CD4-positive, alpha-beta T cell treated with Interleukin-6 at 100 ng/mL for 8 hours (primary cell): ENCODE data around the gene ANKRD35.
"Not testable (repeated sequence)": the region's sequence is repeated elsewhere in the genome, so short reads cannot be mapped to it uniquely, and the experiment has no call there.

Experiments
- DNase-seq: peaks from one replicate; pipeline ENCODE4 v3.0.0-alpha.2; 2020; ENCODE audit warnings: mixed read lengths, low spot score

ANKRD35 gene, protein sequence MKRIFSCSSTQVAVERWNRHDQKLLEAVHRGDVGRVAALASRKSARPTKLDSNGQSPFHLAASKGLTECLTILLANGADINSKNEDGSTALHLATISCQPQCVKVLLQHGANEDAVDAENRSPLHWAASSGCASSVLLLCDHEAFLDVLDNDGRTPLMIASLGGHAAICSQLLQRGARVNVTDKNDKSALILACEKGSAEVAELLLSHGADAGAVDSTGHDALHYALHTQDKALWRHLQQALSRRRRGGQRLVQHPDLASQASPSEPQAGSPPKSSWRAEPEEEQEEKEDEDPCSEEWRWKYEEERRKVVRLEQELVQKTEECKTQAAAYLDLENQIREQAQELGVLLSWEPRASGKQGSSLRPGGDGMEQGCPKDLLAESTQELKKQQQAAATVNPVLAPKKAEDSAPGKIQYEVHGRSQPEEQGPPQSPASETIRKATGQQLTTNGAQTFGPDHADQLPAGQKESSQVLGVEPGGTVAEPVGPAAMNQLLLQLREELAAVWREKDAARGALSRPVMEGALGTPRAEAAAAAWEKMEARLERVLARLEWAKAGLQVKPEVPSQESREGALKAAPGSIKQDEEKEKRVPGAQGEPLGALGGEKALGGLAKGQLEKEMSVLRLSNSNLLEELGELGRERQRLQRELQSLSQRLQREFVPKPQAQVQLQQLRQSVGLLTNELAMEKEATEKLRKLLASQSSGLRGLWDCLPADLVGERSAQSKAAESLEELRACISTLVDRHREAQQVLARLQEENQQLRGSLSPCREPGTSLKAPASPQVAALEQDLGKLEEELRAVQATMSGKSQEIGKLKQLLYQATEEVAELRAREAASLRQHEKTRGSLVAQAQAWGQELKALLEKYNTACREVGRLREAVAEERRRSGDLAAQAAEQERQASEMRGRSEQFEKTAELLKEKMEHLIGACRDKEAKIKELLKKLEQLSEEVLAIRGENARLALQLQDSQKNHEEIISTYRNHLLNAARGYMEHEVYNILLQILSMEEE

DNA sequence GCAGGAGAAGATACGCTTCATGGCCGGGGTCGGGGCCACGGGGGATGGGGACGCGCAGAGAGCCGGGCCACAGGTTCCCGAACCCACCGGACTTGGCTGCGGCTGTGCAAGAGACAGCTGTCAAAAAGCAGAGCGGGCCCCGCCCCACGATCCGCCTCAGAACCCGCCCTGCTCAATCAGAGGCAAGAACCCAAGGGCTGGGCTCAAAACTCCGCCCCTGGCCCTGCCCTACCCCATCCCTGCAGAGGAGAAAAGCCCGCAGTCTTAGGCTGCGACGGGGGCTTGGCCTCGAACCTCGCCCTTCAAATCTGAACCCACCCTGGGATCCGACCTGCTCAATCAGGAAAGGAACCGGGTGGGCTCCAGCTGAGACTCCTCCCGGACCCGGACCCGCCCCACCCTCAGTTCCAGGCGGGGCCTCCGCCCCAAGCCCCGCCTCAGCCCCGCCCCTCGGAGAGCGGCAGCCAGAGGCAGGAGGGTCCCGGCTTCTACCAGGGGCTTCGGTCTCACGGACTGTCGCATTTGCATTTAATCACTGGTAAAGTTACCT, at the start of gene ANKRD35:
Gene ANKRD35, minus strand, starts transcription at position 129 of the 550 bp plus-strand sequence. Its CDS starts 108 bp downstream, at position 21.
- peak; percentile 79 for DNase-seq

DNA sequence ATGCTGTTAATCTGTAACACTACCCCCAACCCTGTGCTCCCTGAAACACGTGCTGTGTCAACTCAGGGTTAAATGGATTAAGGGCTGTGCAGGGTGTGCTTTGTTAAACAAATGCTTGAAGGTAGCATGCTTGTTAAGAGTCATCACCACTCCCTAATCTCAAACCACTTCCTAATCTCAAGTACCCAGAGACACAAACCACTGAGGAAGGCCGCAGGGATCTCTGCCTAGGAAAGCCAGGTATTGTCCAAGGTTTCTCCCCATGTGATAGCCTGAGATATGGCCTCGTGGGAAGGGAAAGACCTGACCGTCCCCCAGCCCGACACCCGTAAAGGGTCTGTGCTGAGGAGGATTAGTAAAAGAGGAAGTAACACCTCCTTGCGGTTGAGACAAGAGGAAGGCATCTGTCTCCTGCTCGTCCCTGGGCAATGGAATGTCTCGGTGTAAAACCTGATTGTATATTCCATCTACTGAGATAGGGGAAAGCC, 46.9 kb upstream of the ANKRD35 start:
- DNase-seq, result peak; percentile 33

DNA sequence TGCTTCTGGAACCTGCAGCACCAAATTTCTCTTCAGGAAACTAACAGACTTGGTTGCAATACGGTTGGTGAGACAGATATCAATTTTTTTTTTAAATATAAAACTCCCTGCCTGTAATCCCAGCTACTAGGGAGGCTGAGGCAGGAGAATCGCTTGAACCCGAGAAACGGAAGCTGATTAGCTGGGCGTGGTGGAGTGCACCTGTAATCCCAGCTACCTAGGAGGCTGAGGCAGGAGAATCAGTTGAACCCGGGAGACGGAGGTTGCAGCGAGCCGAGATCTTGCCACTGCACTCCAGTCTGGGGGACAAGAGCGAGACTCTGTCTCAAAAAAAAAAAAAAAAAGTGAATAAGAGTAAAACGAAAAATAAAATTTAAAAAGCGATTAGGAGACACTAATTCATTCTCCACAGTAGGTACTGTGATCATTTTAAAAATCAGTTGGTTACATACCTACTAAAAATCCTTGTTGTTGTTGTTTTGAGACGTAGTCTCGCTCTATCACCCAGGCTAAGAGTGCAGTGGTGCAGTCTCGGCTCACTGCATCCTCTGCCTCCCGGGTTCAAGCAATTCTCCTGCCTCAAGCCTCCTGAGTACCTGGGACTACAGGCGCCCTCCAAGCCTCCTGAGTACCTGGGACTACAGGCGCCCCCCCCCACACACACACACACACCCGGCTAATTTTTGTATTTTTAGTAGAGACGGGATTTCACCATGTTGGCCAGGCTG, 42.4 kb upstream of the ANKRD35 start:
- DNase-seq, result no peak

DNA sequence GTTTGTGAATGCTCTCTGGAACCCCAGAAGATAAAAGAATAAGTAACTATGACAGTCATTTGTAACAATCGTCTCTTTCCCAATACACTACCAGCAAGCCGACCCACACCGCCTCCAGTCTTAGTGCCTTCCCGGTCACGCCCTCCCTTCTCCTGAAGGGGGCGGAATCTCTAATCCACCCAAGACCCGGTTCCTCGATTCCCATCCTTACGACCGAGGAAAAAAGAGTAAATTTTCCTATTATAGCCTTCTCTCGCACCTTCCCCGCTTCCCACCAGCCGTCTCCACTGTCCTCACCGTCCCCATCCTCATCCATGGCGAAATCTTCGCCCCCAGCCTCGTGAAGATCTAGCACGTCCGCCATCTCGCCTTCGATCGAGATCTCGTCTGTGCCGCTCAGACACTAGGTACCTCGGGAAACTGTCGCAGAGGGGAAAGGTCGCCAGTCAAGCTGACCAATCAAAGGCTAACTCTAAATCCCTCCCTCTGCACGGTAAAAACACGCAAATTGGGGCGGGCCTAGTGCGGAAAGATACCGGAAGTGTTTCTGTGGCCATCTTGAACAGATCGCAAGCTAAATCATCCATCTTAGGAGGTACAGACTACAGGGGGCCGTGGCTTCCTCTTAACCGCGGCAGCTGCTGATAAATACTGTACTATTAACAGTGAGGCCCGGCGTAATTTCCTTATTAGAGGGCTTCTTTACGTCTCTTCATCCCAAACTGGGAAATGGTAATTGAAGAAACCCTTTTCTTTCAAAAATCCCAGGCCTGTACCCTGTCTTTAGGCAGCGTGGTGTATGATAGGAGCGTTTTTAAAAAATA, 41.6 kb upstream of the ANKRD35 start, which contains the start of gene RBM8A:
Gene RBM8A, minus strand, starts transcription at position 422 of the 824 bp plus-strand sequence. Its CDS starts 58 bp downstream, at position 364.
- peak; percentile 97 for DNase-seq

DNA sequence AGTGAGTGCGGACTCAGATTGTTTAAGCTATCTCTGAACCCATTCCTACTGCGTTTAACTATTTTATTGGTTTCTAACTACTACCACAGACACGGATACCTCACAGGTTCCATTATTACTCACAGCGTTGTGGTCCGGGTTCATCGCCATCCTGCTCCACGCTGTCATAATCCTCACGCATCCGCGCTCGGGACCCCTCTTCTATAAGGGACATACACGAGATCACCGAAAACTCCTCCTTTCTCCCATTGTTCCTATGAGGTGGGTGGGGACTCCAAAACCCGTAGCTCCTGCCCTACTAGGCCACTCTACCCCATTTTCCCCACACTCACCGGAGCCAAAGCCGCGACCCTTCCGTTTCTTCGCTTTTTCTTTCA, 41.0 kb upstream of the ANKRD35 start:
- no peak for DNase-seq

DNA sequence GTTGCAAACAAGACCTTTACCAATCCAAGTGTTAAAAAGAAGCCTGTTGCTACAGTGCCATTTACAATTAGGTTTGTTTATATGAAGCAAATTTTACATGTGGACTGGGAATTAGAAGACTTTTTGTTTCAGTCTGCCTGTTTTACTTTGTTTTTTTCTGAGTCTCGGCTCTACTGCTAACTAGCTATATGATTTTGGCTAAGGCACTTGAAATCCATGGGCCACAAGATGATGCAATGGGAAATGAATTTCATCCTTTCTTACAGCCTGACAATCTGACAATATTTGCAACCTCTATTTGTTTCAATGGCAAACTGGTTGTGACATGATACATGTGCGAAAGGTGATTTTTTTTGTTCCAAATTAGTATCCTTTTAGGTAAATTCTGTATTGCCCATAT, 36.6 kb upstream of the ANKRD35 start:
- no peak for DNase-seq

DNA sequence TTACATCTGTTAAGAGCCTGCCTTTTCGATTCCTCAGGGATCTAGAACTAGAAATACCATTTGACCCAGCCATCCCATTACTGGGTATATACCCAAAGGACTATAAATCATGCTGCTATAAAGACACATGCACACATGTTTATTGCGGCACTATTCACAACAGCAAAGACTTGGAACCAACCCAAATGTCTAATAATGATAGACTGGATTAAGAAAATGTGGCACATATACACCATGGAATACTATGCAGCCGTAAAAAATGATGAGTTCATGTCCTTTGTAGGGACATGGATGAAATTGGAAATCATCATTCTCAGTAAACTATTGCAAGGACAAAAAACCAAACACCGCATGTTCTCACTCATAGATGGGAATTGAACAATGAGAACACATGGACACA, 34.6 kb upstream of the ANKRD35 start:
- not testable (repeated sequence) for DNase-seq

DNA sequence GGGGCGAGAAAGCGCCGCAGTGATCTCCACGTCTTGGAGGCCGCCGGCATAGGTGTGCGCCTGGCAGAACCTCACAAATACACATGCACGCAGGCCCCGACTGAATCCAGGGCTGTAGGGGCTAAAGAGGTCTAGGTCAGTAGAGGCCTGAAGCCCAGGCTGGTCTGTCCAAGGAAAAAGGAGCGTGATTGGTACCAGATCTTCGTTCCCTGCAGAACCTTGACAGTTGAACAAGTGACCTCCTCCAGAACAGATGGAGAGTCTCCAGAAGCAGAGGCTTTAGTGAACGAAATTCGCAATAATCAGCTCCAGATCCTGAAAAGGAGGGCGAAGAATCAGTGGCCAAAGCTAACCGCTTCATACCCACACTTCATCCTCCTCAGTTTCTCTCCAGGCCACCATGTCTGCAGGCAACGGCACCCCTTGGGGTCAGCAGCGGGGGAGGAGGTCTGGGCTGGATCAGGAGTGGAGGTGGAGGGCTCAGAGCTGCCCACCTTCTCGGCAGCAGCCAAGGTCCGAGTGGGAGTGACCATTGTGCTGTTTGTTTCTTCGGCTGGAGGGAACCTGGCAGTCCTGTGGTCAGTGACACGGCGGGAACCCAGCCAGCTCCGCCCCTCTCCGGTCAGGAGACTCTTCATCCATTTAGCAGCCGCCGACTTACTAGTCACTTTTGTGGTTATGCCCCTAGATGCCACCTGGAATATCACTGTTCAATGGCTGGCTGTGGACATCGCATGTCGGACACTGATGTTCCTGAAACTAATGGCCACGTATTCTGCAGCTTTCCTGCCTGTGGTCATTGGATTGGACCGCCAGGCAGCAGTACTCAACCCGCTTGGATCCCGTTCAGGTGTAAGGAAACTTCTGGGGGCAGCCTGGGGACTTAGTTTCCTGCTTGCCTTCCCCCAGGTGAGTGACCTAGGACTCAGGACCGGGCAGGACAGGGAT, 33.6 kb upstream of the ANKRD35 start:
- no peak for DNase-seq

DNA sequence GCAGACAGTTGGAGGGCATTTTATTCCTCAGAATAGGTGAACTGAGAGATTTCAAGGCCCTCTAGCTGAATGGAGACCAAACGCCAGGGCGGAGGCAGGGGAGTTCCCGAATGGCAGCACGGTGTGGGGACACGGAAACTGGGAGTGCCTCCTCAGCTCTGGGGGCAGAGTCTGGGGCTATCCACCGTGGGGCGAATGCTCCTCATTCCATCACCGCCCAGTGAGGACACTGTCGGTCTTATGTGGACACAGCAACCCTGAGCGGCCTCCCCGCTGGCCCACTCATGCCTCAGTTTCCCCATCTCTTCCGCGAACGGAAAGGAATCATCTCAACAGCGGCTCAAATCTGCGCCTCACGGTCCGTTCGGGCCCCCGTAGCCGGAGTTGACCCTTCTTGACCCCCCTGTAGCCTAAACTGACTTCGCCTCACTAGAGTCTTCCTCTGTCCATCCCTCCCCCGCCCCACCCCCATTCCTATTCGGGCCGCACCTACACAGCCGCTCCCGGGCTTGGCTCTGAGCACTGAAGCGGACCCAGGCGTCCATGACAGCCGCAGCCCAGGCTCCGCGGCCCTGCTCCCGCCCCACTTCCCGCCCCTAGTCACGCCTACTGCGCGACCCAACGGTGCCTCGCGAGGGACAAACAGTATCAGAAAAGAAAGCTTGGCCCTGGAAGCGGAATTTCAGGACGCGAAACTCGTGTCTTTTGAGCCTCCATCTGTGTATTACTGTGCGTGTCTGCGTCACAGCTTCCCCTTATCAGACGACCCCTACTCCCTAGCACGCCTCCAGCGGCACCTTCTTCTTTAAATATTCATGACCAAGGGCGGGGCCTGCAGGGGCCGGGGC, 32.7 kb upstream of the ANKRD35 start, which contains the start of gene PEX11B:
Gene PEX11B, minus strand, starts transcription at position 574 of the 848 bp plus-strand sequence. Its CDS starts 29 bp downstream, at position 545.
- DNase-seq, result peak; percentile 92

DNA sequence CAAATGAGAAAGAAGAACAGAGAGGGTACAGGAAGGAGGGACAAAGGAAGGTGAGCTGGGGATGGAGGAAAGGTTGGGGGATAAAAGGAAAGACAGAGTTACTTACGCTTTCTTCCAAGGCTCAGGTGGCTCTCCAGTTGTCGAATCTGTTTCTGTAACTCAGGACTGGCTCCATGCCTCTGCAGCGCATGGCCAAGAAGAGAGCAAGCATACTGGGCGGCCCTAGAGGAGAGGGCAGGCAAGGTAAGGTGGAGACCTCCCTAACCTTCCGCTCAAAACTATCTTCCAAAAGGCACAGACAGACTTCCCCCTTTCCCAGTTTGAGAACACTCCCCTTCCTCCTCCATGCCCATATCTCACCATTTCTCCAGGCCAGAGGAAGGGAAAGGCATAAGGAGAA, 31.9 kb upstream of the ANKRD35 start:
- DNase-seq, result no peak

DNA sequence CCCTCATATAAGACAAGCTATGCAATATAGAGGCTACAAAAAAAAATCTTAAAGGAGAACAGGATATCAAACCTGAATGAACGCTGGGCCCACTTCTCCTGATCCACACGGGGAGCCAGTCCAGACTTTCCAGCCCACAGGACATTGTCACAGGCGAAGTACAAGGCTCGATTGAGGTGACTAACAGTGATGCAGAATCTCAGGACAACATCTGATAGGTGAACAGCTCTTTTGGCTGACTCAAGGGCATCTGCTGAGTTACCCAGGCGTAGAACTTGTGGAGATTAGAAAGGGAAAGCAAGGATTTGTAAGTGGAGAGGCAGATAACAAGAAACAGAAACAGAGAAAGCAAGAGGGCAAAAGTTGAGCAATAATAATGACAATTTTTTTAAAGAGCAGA, 31.1 kb upstream of the ANKRD35 start:
- no peak for DNase-seq

DNA sequence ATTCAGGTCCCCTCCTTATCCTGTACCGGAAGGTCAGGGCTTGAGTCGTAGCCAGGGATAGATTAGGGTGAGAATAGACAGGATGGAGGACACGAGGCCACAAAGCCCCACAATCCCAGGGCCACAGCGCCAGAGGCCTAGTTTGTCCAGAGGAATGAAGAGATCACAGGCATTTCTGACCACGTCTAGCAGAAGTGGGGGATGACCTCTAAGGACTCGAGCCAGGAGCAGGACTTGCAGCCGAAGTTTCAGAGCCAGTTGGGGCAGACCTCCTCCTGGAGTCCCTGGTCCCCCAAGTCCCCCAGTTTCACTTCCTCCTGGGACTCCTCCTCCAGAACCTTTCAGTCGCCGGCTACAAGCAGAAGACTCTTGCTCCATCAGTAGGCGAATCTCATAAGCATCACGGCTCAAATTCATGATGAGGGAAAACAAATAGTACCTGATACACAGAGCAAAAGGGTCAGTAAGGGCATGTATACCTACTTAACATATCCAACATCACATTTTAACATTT, 26.5 kb upstream of the ANKRD35 start:
- no peak for DNase-seq

DNA sequence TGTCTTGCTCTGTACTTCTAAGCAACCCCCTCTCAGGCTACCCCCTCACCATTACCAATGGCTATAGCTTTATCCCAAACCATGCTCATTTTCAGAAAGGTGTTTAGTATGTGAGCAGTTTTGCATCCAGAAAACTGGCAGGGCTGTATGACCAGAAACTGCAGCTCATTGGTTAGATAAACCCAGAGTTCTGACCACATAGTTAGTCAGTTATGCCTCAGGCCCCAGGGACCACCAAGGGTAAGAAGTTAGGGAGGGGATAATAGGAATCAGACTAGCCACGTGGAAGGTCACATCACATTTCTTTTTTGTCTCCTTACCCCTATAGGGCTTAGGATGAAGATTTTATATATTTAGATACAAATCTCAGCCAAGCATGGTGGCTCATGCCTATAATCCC, 23.0 kb upstream of the ANKRD35 start:
- DNase-seq, result no peak

DNA sequence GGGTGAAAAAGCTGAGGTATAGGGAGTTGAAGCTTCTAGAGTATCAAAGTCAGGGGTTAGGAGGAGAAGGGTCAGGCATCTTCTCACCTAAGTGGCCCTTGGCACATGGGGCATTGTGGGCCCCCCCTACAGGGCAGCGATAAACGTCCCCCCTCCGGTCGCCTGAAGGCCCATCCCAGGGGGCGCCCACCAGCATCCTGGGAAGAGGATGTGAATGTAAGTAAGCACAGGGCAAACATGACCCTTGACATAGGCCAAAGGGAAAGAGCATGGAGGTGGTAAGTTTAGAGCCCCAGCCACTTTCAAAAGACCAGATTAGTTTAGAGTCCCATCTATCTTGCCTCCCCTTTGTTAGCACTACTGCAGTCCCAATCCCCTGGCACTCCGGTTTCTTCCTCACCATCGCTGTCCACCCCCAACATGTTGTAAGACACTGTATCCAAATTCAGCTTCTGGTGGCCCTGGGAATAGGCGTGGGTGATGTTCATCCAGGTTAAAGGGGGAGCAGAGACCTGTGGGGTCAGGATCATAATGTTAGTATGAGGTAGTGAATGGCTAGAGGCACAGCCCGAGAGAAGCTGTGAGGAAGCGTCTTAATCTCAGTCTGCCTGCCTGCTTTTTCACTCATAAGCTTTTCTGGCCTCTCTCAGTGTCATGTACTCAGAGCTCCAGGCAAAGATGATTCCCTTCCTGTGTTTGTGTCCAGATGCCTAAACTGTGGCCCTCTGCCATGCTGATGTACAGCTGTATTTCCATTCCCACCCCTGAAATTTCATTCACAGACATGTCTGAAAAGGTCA, 21.5 kb upstream of the ANKRD35 start:
- DNase-seq, result no peak

DNA sequence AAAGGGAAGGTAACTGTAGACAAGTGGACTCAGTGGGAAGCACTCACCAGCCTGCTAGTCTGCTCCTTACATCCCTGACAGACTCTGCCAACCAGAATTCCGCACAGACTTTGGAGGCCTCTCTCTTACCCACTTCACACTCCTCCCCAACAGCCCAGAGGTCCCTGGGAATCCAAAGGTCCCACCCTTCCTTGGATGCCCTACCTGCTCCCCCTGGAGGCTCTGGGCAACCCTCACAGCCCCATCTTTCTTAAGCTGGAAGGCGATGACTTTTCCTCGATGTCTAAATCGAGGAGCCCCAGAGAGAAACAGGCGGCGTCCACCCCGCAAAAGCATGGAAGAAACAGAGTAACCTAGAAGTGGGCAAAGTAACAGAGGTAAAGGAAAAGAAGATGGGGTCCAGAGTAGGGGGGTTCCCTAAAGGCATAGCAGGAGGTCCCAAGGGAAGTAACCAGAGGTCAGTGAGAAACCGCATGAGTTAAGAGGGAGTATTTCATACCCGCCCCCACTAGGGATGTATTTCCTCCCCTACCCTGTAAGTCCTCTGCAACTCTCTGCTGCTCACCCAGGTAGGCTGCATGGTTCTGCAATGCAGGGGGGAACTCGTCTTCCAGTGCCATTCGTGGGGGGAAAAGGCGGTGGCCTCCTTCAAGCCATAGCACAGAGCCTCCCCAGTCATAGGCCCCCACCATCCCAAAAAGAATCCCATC, 15.8 kb upstream of the ANKRD35 start:
- no peak for DNase-seq

DNA sequence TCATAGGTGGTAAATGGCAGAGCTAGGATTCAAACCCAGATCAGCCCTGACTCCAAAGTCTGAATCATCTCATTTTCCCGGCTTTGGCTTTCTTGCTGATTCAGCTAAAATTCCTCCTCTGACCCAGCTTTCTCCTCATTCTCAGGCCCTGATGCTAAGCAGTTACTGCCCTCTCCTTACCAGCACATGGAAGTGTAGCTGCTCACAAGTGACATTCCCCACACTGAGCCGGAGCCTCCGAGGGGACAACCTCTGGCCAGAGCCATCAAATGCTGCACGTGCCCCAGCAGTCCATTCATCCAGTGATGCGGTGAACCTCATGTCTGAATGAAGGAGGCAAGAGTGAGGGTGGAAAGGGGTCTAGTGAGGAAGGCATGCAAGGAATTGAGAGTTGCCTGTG, 13.1 kb upstream of the ANKRD35 start:
- no peak for DNase-seq

DNA sequence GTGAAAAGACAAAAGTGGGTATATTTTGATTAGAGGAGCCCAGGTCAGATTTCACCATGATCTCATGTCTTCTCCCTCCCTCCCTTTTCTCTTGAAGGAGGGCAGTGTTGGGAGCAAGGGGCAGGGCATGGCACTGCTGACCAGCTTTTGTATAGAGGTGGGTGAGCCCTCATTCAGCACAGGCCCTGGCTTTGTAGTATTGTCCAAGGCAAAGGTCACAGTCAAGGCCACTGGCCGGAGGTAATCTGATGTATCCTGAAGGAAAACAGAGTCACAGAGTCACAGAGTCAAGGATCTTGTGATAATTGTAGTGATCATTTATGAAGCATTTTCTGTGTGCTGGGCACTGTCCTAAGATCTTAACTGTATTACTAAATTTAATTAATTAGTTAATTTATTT, 12.3 kb upstream of the ANKRD35 start:
- no peak for DNase-seq
